AG04449 (cell line): Measurements from ENCODE around the gene TMX1.

Experiments used
- CTCF ChIA-PET: fragments of 350-600 bp; formaldehyde crosslinking; extraction: SDS; loops from one replicate; lab custom pipeline; 2021; ENCODE audit warnings: antibody characterized with exemption; lab: Yijun Ruan, JAX
- POLR2A ChIA-PET: fragments of 400-600, 350-600 bp; formaldehyde crosslinking; extraction: SDS; loops from one replicate; lab custom pipeline; 2020; ENCODE audit warnings: antibody characterized with exemption, inconsistent platforms; lab: Yijun Ruan, JAX
- DNase-seq: peaks from one replicate; pipeline ENCODE4 v3.0.0-alpha.2; 2010; ENCODE audit warnings: low read depth, low spot score
- H3K4me3 ChIP-seq: 2 replicates; pipeline ENCODE4 v1.5.1; 2011; ENCODE audit warnings: low read depth, mild to moderate bottlenecking, control low read depth, low read length
- TF ChIP-seq, protein P1 (sequence below): IDR thresholded peaks from one replicate; pipeline ENCODE4 v1.5.1; 2011; ENCODE audit warnings: mild to moderate bottlenecking, moderate library complexity, low read length, control low read depth, inconsistent platforms; ENCODE audit not compliant: insufficient read depth; ENCODE audit errors: missing control alignments

The TMX1 gene

DNA sequence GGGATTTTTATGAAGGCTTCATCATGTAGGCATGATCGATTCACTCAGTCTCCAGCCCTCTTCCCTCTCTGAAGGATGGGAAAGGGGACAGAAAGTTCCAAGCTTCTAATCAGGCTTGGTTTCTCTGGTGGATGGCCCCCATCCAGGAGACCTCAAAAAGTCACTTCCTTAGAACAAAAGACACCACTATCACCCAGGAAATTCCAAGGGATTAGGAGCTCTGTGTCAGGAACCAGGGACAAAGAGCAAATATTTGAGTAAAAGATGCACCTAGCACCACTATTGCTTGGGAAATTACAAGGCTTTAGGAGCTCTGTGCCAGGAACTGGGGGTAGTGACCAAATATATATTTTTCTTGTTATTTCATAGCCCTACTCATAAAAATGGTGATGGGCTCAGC is 33.6 kb upstream of the TMX1 start:
- ChIA-PET POLR2A (no interaction called here), CTCF (interaction anchor here (1.1 kb wide), 1 partner anchor 13 kb away, joined by 4 read pairs; no protein-coding TSS in a partner anchor)
- TF ChIP-seq, protein P1, sequence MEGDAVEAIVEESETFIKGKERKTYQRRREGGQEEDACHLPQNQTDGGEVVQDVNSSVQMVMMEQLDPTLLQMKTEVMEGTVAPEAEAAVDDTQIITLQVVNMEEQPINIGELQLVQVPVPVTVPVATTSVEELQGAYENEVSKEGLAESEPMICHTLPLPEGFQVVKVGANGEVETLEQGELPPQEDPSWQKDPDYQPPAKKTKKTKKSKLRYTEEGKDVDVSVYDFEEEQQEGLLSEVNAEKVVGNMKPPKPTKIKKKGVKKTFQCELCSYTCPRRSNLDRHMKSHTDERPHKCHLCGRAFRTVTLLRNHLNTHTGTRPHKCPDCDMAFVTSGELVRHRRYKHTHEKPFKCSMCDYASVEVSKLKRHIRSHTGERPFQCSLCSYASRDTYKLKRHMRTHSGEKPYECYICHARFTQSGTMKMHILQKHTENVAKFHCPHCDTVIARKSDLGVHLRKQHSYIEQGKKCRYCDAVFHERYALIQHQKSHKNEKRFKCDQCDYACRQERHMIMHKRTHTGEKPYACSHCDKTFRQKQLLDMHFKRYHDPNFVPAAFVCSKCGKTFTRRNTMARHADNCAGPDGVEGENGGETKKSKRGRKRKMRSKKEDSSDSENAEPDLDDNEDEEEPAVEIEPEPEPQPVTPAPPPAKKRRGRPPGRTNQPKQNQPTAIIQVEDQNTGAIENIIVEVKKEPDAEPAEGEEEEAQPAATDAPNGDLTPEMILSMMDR: no peak
- H3K4me3 ChIP-seq: no peak overlapping the region
- no peak for DNase-seq

DNA sequence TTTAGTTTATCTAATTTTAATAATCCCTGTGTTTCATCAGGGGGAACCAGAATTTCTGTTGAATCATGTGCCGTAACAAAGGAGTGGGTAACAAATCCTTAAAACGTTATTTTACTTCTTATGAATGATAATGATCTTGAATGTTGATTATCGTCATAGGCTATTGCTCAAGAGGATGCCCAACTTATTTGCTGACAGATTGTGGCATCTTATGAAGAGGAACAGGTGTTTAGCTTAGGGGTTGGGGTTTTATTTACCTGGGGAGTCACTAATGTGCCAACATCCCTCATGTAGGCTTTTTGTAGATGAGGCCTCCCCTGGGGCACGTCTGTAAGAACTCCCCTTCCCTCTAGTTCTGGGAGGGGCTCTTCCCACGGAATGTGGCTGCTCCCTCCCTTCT is 32.4 kb upstream of the TMX1 start:
- ChIA-PET POLR2A (no interaction called here), CTCF (no interaction called here)
- DNase-seq: no peak
- H3K4me3 ChIP-seq: no peak overlapping the region
- TF ChIP-seq, protein P1: no peak

DNA sequence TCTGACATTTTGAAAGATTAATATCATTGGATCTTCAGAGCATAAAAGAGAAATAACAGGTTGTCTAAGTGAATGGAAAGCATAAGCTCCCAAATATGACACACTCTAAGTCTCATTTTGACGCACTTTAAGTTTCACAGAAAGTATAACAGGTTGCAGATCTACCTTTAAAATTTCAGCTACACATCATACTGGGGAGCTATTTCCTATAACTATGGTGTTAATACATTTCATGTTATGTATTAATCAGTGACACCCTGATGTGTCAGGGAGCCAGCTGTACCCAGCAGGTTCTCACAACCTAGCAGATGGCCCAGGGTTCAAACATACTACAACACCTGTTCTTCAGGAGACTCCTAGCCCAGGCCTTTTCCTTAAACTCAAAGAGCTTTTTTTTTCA is 31.1 kb upstream of the TMX1 start:
- ChIA-PET CTCF (interaction anchor here (1.6 kb wide), 1 partner anchor 10 kb away, joined by 6 read pairs; no protein-coding TSS in a partner anchor), POLR2A (no interaction called here)
- no peak overlapping the region for H3K4me3 ChIP-seq
- TF ChIP-seq, protein P1: no peak
- DNase-seq: no peak

DNA sequence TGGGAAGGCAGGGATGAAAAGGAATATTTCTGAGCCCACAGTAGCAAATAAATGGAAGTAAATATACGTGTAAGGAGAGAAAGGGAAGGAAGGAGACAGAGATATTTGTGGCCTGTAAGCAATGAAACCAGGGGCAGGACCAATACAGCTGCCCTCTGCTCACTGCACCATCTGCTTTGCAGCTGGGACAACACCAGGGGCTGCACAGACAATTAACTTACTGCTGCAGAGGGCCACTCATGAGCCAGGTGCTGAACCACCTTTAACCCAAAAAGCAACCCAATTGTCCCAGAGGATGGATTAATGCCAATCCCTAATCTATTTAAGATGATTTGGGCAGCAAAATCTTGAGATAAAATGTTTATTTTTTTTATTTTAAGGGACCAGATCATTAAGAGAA is 30.6 kb upstream of the TMX1 start:
- H3K4me3 ChIP-seq: no peak overlapping the region
- ChIA-PET POLR2A (no interaction called here), CTCF (interaction anchor here (1.6 kb wide), 1 partner anchor 10 kb away, joined by 6 read pairs; no protein-coding TSS in a partner anchor)
- TF ChIP-seq, protein P1: no peak
- DNase-seq: no peak

DNA sequence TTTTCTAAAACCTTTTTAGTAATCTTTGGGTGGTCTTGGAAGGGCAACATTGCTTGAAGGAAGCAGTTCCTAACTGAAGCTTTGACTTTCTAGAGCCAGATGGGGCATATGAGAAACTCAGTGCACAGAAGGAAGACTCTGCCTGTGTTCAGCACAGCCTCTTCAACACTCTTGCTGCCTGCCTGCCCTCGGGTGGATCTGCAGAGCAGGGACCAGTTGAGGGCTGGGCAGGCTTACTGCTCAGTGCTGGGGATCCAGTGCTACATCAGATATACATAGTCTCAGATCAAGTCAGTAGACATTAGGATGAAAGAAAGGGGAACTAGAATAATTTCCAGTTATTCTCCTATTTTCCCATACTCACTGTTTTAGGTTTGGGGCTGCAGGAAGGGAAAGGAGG is 29.5 kb upstream of the TMX1 start:
- TF ChIP-seq, protein P1: no peak
- no peak overlapping the region for H3K4me3 ChIP-seq
- ChIA-PET POLR2A (no interaction called here), CTCF (interaction anchor here (1.2 to 1.6 kb wide), 2 partner anchors 8 to 255 kb away, joined by 4 to 6 read pairs; no protein-coding TSS in a partner anchor)
- no peak for DNase-seq

DNA sequence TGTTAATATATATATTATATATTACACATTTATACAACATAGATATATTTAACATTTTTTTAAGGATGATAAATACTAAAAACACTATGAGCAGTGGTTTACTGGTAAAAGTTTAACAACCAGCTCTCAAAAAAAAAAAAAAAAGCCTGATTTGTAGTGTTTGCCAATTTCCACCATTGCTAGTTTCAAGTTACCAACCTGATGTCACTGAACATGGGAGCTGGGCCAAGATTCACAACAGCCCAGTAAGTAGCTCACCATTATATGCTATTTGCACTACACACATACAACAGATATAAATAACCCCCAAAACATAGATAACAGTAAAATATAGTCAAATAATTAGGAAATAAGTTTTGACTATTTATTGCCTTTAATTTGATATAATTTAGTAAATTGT is 28.9 kb upstream of the TMX1 start:
- TF ChIP-seq, protein P1: no peak
- POLR2A ChIA-PET: interaction anchor here (0.7 kb wide), 1 partner anchor 237 kb away, joined by 5 read pairs; no protein-coding TSS in a partner anchor
- CTCF ChIA-PET: interaction anchor here (0.7 to 1.6 kb wide), 3 partner anchors 8 to 256 kb away, joined by 4 to 6 read pairs (median 6); no protein-coding TSS in a partner anchor
- DNase-seq: no peak
- H3K4me3 ChIP-seq: no peak overlapping the region
